HG03439 (cell line): ENCODE measurements around the gene MED9.
"Not testable (repeated sequence)": the region's sequence is repeated elsewhere in the genome, so short reads cannot be mapped to it uniquely, and the experiment has no call there.

ENCODE experiments used
- ATAC-seq: cut with Tn5 transposase; IDR thresholded peaks from one replicate; pipeline ENCODE4 v1.9.1; 2021; ENCODE audit warnings: mild to moderate bottlenecking, moderate library complexity; ENCODE audit not compliant: unreplicated experiment

The MED9 gene

GRCh38 chr17:17476865-17477467, at the start of gene MED9:
Gene MED9 (plus strand): TSS chr17:17477000. CDS start chr17:17477042, 42 bp downstream.
- peak; percentile 85 for ATAC-seq

- ATAC-seq: no peak
Measured at GRCh38 chr17:17429222-17429621, 47.6 kb upstream of the MED9 start.

GRCh38 chr17:17430924-17431323, 45.9 kb upstream of the MED9 start:
- ATAC-seq: not testable (repeated sequence)

- ATAC-seq: no peak
Measured at GRCh38 chr17:17431605-17432004, 45.2 kb upstream of the MED9 start.

GRCh38 chr17:17433000-17433703, 43.6 kb upstream of the MED9 start:
- no peak for ATAC-seq

- ATAC-seq: no peak
Measured at GRCh38 chr17:17434477-17434876, 42.3 kb upstream of the MED9 start.

GRCh38 chr17:17435323-17435722, 41.5 kb upstream of the MED9 start:
- no peak for ATAC-seq

- no peak for ATAC-seq
Measured at GRCh38 chr17:17437461-17437860, 39.3 kb upstream of the MED9 start.

- no peak for ATAC-seq
Measured at GRCh38 chr17:17437893-17438292, 38.9 kb upstream of the MED9 start.

GRCh38 chr17:17440010-17440843, 36.6 kb upstream of the MED9 start:
- no peak for ATAC-seq

- ATAC-seq: no peak
Measured at GRCh38 chr17:17440938-17441675, 35.7 kb upstream of the MED9 start.

- no peak for ATAC-seq
Measured at GRCh38 chr17:17443173-17443572, 33.6 kb upstream of the MED9 start.

GRCh38 chr17:17445296-17445924, 31.4 kb upstream of the MED9 start:
- no peak for ATAC-seq

GRCh38 chr17:17445925-17446665, 30.7 kb upstream of the MED9 start:
- no peak for ATAC-seq

- ATAC-seq: no peak
Measured at GRCh38 chr17:17446666-17447155, 30.1 kb upstream of the MED9 start.

- no peak for ATAC-seq
Measured at GRCh38 chr17:17447264-17447663, 29.5 kb upstream of the MED9 start.

GRCh38 chr17:17448076-17448475, 28.7 kb upstream of the MED9 start:
- no peak for ATAC-seq

GRCh38 chr17:17448723-17449122, 28.1 kb upstream of the MED9 start:
- ATAC-seq: no peak

GRCh38 chr17:17453088-17453487, 23.7 kb upstream of the MED9 start:
- no peak for ATAC-seq

- no peak for ATAC-seq
Measured at GRCh38 chr17:17454276-17454675, 22.5 kb upstream of the MED9 start.
